Fibroblast of gingiva (primary cell): ENCODE measurements around the gene SIRPA.
A peak's percentile ranks its signal among the peaks of the same experiment; 100 is the strongest.

Experiments
- DNase-seq: peaks from one replicate; pipeline ENCODE4 v3.0.0-alpha.2; 2011; ENCODE audit warnings: low read depth

SIRPA gene

GRCh38 chr20:1888796-1889463 lies 6.3 kb upstream of the SIRPA start:
- peak; percentile 18 for DNase-seq

- DNase-seq, result no peak
These were observed 4.5 kb upstream of the SIRPA start for GRCh38 chr20:1890469-1891262.

- no peak for DNase-seq
These were observed 3.7 kb upstream of the SIRPA start for GRCh38 chr20:1891263-1892118.

GRCh38 chr20:1892119-1892385 lies 3.2 kb upstream of the SIRPA start:
- DNase-seq, result no peak

GRCh38 chr20:1893721-1894470 lies 1.3 kb upstream of the SIRPA start:
- no peak for DNase-seq

GRCh38 chr20:1894471-1894950 lies 696 bp upstream of the SIRPA start:
- DNase-seq, result peak; percentile 56

GRCh38 chr20:1895674-1896483 lies 672 bp downstream of the SIRPA start:
- no peak for DNase-seq

- DNase-seq, result no peak
These were observed 1.5 kb downstream of the SIRPA start for GRCh38 chr20:1896484-1897258.

GRCh38 chr20:1897541-1897940 lies 2.3 kb downstream of the SIRPA start:
- no peak for DNase-seq

GRCh38 chr20:1897965-1898464 lies 2.8 kb downstream of the SIRPA start:
- DNase-seq, result no peak

GRCh38 chr20:1898482-1899240 lies 3.5 kb downstream of the SIRPA start:
- DNase-seq, result no peak

GRCh38 chr20:1899241-1899525 lies 4.0 kb downstream of the SIRPA start:
- no peak for DNase-seq

- DNase-seq, result peak; percentile 58
These were observed 5.2 kb downstream of the SIRPA start for GRCh38 chr20:1900321-1900801.

- no peak for DNase-seq
These were observed 6.5 kb downstream of the SIRPA start for GRCh38 chr20:1901704-1902103.

GRCh38 chr20:1902188-1902587 lies 7.0 kb downstream of the SIRPA start:
- no peak for DNase-seq

GRCh38 chr20:1904135-1904534 lies 8.9 kb downstream of the SIRPA start:
- no peak for DNase-seq

GRCh38 chr20:1905009-1905408 lies 9.8 kb downstream of the SIRPA start:
- DNase-seq, result no peak

GRCh38 chr20:1905693-1906092 lies 10.5 kb downstream of the SIRPA start:
- no peak for DNase-seq

- no peak for DNase-seq
These were observed 11.3 kb downstream of the SIRPA start for GRCh38 chr20:1906361-1907051.
